ENCODE data around the gene ZNF618.

ZNF618 gene

DNA sequence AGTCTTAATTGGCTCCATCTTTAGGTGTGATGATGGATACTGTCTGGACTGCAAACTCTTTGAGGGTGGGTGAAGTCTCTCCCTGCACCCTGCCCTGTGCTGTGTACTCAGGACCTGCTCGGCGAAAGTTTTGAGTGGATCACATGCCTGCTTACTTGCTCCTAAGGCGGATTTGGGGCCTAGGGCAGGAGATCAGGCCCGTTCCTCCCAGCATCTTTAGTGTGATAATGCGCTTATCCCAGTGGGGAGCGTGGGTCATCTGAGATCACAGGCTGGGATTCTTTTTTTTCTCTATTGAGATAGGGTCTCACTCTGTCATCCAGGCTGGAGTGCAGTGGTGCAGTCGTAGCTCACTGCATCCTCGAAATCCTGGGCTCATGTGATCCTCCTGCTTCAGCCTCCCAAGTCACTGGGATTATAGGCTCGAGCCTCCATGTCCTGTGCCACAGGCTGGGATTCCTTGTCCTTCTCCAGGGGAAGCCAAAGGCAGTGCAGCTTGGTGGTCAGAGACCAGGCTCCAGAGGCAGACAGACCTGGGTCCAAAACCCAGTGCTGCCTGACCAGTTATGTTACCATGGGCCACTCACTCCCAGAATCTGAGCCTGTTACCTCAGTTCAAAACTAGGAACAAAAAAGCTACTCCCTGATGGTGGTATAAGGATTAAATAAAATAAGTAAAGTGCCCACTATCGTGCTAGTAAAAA lies 59.7 kb downstream of the ZNF618 start:
- no peak for TF ChIP-seq CTCF (IDR thresholded peaks at IDR 0.05)

- TF ChIP-seq CTCF (IDR thresholded peaks at IDR 0.05), result no peak
Measured at GRCh38 chr9:113940077-113940476, 64.0 kb downstream of the ZNF618 start.

GRCh38 chr9:113941056-113941455 lies 64.9 kb downstream of the ZNF618 start:
- no peak for TF ChIP-seq CTCF (IDR thresholded peaks at IDR 0.05)

- TF ChIP-seq CTCF (IDR thresholded peaks at IDR 0.05), result no peak
Measured at GRCh38 chr9:113941526-113941925, 65.4 kb downstream of the ZNF618 start.

GRCh38 chr9:113943112-113944009 lies 67.3 kb downstream of the ZNF618 start:
- TF ChIP-seq CTCF (IDR thresholded peaks at IDR 0.05), result no peak

DNA sequence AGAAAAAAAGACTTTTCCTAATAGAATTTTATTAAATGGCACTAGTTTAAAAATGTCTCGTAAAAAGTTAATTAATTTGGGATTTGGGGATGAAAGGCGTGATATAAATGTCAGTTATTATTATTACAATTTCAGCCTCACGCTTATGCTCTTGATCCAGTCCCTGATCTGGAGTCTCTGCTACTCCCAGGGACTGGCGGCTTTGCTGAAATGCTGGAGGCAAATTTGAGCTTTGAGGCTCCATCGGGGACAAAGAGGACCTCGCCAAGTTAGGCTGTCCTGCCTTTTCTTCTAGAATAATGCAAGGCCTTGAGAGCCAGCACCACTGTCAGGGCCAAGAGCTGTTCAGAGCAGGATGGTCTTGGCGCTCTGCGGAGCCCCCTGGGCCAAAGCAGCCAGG lies 69.7 kb downstream of the ZNF618 start:
- TF ChIP-seq CTCF (IDR thresholded peaks at IDR 0.05), result no peak

DNA sequence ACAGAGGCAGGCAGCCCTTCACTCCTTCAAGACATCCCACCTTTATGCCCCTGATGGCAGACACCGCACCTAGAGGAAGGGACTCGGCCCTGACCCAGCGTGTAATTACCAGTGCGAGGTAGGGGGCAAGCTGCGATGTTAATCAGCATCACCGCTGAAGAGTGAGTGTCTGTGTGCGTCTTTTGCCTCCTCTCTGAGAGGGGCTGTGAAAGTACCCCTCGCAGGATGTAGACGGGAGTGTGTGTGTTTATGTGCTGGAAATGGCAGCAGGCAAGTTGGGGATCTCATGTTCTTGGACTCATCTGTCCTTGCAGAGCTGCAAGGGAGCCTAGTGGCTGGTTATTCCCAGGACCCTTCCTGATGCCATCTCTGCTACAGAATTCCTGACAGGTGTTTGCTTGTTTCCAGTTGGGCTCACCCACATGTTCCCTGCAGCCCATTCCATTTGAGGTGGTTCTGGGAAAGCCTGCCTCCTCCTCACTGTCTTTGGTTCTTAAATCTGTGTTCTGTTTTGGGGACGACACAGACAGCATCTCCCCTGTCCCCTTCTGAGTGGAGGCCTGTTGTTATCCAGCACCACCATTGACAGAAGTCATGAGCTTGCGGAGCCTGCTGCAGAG lies 70.5 kb downstream of the ZNF618 start:
- no peak for TF ChIP-seq CTCF (IDR thresholded peaks at IDR 0.05)

All from LNCAP (cell line).